ENCODE results near the gene DLG5. TPM values are rescaled to one million over a fixed set of nuclear protein-coding genes. Genes with fewer than 3 reads are reported as not detected.

DLG5 gene
- total RNA-seq, 1 donor from 2014 or later = 32.9 TPM

DNA sequence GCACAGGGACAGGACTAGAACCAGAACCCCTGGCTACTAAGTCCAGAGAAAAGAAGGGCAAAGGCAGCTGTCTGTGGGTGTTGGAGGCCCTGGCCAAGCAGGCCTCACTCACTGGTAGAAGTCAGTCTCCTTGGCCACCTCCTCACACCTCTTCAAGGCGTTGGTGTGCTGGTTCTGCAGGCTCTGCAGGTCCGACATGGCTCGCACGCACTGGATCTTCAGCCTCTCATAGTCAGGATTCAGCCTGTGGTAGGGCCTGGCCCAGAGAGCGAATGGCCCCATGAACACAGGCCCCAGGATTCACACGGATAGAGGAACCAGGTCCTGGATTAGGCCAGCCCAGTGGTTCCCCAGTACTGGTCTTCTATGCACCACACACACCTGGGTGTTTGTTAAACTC is 72.4 kb downstream of the DLG5 start:
- H3K27me3 ChIP-seq = no peaks in the 10 kb centered on the region
- intact Hi-C loops (cut with DNase I) = no loop called here
- H3K4me1 ChIP-seq = no peaks in the 10 kb centered on the region
- no peak overlapping the region for H3K27ac ChIP-seq
- no peak for DNase-seq (ENCODE audit: low spot score in 2 of 2)
- TF ChIP-seq, protein P1, sequence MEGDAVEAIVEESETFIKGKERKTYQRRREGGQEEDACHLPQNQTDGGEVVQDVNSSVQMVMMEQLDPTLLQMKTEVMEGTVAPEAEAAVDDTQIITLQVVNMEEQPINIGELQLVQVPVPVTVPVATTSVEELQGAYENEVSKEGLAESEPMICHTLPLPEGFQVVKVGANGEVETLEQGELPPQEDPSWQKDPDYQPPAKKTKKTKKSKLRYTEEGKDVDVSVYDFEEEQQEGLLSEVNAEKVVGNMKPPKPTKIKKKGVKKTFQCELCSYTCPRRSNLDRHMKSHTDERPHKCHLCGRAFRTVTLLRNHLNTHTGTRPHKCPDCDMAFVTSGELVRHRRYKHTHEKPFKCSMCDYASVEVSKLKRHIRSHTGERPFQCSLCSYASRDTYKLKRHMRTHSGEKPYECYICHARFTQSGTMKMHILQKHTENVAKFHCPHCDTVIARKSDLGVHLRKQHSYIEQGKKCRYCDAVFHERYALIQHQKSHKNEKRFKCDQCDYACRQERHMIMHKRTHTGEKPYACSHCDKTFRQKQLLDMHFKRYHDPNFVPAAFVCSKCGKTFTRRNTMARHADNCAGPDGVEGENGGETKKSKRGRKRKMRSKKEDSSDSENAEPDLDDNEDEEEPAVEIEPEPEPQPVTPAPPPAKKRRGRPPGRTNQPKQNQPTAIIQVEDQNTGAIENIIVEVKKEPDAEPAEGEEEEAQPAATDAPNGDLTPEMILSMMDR (IDR thresholded peaks at IDR 0.05) = no peak
- no peak overlapping the region for H3K4me3 ChIP-seq
- no peaks in the 10 kb centered on the region for H3K9me3 ChIP-seq
- H3K36me3 ChIP-seq = peaks cover 24 to 50% of the 10 kb centered on the region in 2 donors

DNA sequence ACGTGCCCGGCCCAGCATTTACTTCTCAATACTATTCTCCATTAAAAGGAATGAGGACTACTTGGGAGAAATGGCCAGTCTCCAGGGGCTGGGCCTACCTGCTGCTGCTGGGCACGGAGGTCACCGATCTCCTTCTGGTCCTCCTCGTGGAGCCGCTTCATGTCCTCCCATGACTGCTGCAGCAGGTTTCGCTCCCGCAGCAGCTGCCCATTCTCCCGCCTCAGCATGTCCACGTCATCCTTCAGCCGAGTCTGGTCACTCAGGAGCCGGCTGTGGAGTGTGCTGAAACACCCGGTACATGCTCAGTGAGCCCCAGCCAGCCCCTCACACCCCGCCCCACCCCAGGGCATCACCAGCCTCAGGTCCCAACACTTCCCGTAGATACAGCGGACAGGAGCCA is 73.3 kb downstream of the DLG5 start:
- H3K27ac ChIP-seq = no peak overlapping the region
- intact Hi-C loops (cut with DNase I) = no loop called here
- no peaks in the 10 kb centered on the region for H3K9me3 ChIP-seq
- H3K36me3 ChIP-seq = peaks cover 24 to 50% of the 10 kb centered on the region in 2 donors
- H3K4me3 ChIP-seq = no peak overlapping the region
- TF ChIP-seq, protein P1 (IDR thresholded peaks at IDR 0.05) = no peak
- H3K27me3 ChIP-seq = no peaks in the 10 kb centered on the region
- DNase-seq (ENCODE audit: low spot score in 2 of 2) = no peak
- H3K4me1 ChIP-seq = no peaks in the 10 kb centered on the region

DNA sequence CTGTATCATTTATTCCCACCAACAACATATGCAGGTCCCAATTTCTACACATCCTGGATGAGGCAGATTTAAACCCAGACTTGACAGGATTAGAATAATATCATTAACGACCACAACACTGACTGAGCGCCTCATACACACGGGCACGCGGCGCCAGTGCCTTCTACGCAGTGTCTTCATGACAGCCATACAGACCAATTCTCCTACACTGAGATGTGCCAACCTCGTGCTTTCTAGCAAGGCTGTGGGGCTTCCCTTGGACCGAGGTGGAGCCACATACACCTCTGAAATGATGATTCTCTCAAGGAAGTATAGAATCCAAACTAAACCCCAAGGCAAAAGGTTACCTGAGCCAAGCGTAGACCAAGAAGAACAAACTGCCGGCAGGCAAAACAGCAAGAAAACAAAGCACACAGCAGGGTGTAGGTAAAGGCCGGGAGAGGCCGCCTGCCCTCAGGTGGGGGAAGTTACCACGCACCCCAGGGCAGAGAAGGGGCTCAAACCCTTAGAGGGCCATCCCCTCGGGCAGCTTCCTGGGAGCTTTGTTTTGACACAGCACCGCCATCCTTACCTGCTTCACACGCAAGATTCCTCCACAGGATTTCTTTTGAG is 75.8 kb downstream of the DLG5 start:
- H3K4me3 ChIP-seq = no peak overlapping the region
- no peaks in the 10 kb centered on the region for H3K9me3 ChIP-seq
- no peak for DNase-seq (ENCODE audit: low spot score in 2 of 2)
- H3K27ac ChIP-seq = no peak overlapping the region
- H3K27me3 ChIP-seq = no peaks in the 10 kb centered on the region
- H3K4me1 ChIP-seq = peaks cover 0 to 8% of the 10 kb centered on the region in 2 donors
- intact Hi-C loops (cut with DNase I) = no loop called here
- H3K36me3 ChIP-seq = peaks cover 21 to 43% of the 10 kb centered on the region in 2 donors
- TF ChIP-seq, protein P1 (IDR thresholded peaks at IDR 0.05) = no peak

DNA sequence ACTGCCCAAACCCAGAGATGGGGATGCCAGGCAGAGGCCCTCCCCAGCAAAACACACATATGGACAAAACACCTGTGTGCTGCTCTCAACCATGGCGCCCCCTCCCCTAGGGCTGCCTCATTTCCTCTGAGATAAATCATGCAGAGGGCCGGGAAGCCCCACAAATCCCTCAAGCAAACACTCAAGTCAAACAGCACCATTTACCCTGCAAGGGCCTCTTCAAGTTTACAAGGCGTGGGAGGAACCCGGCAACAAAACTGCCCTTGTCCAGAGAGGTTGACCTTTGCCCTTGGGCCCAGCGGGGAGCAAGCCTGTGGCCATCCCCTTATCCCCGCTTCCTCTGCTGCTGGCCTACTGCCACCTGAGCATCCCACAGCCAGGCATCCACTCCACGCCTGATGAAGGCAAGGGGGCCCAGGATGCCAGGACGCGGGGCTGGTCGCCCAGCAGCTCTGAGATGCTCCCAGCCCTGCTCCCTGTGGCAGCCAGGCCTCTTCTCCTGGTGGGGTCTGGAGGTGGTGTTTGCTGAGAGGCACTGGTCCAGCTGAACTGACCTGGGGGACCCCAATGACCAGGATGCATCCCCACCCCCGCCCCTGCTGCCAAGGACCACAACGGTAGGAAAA is 77.4 kb downstream of the DLG5 start:
- TF ChIP-seq, protein P1 (IDR thresholded peaks at IDR 0.05) = no peak
- no peak overlapping the region for H3K4me3 ChIP-seq
- intact Hi-C loops (cut with DNase I) = no loop called here
- peaks cover 20 to 41% of the 10 kb centered on the region in 2 donors for H3K36me3 ChIP-seq
- no peaks in the 10 kb centered on the region for H3K27me3 ChIP-seq
- H3K27ac ChIP-seq = peak overlapping the region in 1 of 2 donors; percentile 4
- H3K9me3 ChIP-seq = no peaks in the 10 kb centered on the region
- peaks cover 0 to 8% of the 10 kb centered on the region in 2 donors for H3K4me1 ChIP-seq
- DNase-seq (ENCODE audit: low spot score in 2 of 2) = no peak

DNA sequence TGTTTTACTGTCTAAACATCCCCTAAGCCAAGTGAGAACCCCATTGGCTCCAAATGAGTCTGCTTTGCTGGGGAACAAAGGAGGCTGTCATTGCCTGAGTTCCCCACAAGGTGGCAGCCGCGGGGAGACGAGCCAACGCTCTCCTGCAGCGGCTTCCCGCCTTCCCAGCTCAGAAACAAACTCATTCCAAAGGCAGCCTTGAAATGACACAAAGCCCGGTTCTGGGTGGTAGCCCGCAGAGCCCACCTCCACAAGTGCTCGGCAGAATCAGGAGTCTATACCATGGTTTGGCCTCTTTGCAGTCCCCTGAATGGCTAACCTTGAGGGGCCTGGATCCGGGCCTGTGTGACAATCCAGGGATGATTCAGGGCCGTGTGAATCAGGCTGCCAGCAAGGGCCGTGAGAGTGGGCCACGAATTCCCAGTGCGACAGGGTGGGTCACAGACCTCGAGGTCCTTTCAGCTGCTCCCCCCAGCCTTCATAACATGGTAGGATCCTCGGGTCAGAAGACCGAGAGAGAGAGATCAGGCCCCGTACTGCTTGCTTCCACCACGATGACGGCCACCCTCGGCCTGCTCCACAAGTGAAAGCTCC is 79.7 kb downstream of the DLG5 start:
- peaks cover 7 to 40% of the 10 kb centered on the region in 2 donors for H3K36me3 ChIP-seq
- H3K9me3 ChIP-seq = no peaks in the 10 kb centered on the region
- H3K4me3 ChIP-seq = no peak overlapping the region
- peaks cover 0 to 8% of the 10 kb centered on the region in 2 donors for H3K4me1 ChIP-seq
- TF ChIP-seq, protein P1 (IDR thresholded peaks at IDR 0.05) = peak; percentile 89 to 98 (median 96)
- peak overlapping the region; percentile 73 to 75 for H3K27ac ChIP-seq
- DNase-seq (ENCODE audit: low spot score in 2 of 2) = peak; percentile 22 to 85
- H3K27me3 ChIP-seq = no peaks in the 10 kb centered on the region
- intact Hi-C loops (cut with DNase I) = loop anchor here (1.0 to 2.0 kb wide), 4 partner anchors 80 to 182 kb away; partner anchors contain the start of genes DLG5 and POLR3A
